WERI-Rb-1 (cell line): ENCODE results near the gene ASB1.

Source experiments
- DNase-seq: peaks from one replicate; pipeline ENCODE4 v3.0.0-alpha.2; 2020
- H3K27ac ChIP-seq: fragments of 250-450 bp; sonication (Bioruptor Pico); 2 replicates; pipeline ENCODE4 v1.5.1; 2020; ENCODE audit warnings: mild to moderate bottlenecking, moderate library complexity
- H3K27me3 ChIP-seq: fragments of 250-450 bp; sonication (Bioruptor Pico); 2 replicates; pipeline ENCODE4 v1.5.1; 2021; ENCODE audit warnings: mild to moderate bottlenecking, low read depth, moderate library complexity; ENCODE audit not compliant: insufficient read depth, severe bottlenecking
- H3K36me3 ChIP-seq: fragments of 250-450 bp; sonication (Bioruptor Pico); 2 replicates; pipeline ENCODE4 v1.5.1; 2020; ENCODE audit warnings: mild to moderate bottlenecking, moderate library complexity
- H3K4me3 ChIP-seq: 2 replicates; pipeline ENCODE4 v1.5.1; 2011; ENCODE audit warnings: low read depth, mild to moderate bottlenecking, control low read depth, low read length
- H3K9me3 ChIP-seq: fragments of 250-450 bp; sonication (Bioruptor Pico); 2 replicates; pipeline ENCODE4 v1.5.1; 2021; ENCODE audit warnings: mild to moderate bottlenecking, moderate library complexity; ENCODE audit not compliant: severe bottlenecking
- CTCF ChIP-seq: IDR thresholded peaks from 2 replicates; pipeline ENCODE4 v1.5.1; 2011; ENCODE audit warnings: low read depth, mild to moderate bottlenecking, control low read depth, inconsistent platforms, low read length

ASB1 gene

GRCh38 chr2:238388794-238389193 lies 37.9 kb upstream of the ASB1 start:
- DNase-seq, result no peak
- no peak for TF ChIP-seq CTCF

GRCh38 chr2:238389988-238390589 lies 36.6 kb upstream of the ASB1 start:
- H3K9me3 ChIP-seq, result no peaks in the 10 kb centered on the region
- TF ChIP-seq CTCF, result no peak
- H3K27ac ChIP-seq, result no peak overlapping the region
- no peak overlapping the region for H3K4me3 ChIP-seq
- H3K27me3 ChIP-seq, result no peaks in the 10 kb centered on the region
- no peak for DNase-seq
- H3K36me3 ChIP-seq, result no peaks in the 10 kb centered on the region

More at GRCh38 chr2:238388794-238389193, 37.9 kb upstream of the ASB1 start:
- Histone ChIP-seq H3K9me3 (no peaks in the 10 kb centered on the region), H3K36me3 (no peaks in the 10 kb centered on the region; the same call in 1 of the 2 replicates), H3K27ac (no peak overlapping the region), H3K27me3 (no peaks in the 10 kb centered on the region), H3K4me3 (no peak overlapping the region)

GRCh38 chr2:238391042-238391689 lies 35.6 kb upstream of the ASB1 start:
- H3K9me3 ChIP-seq, result no peaks in the 10 kb centered on the region
- no peaks in the 10 kb centered on the region for H3K27me3 ChIP-seq
- H3K27ac ChIP-seq, result no peak overlapping the region
- no peak overlapping the region for H3K4me3 ChIP-seq
- H3K36me3 ChIP-seq, result no peaks in the 10 kb centered on the region
- DNase-seq, result no peak
- no peak for TF ChIP-seq CTCF

GRCh38 chr2:238396663-238397062 lies 30.1 kb upstream of the ASB1 start:
- no peaks in the 10 kb centered on the region for H3K9me3 ChIP-seq
- peaks cover 8% of the 10 kb centered on the region for H3K36me3 ChIP-seq
- DNase-seq, result no peak
- TF ChIP-seq CTCF, result no peak
- H3K27me3 ChIP-seq, result no peaks in the 10 kb centered on the region
- no peak overlapping the region for H3K27ac ChIP-seq
- H3K4me3 ChIP-seq, result no peak overlapping the region

GRCh38 chr2:238397356-238397755 lies 29.4 kb upstream of the ASB1 start:
- Histone ChIP-seq H3K27ac (no peak overlapping the region), H3K9me3 (no peaks in the 10 kb centered on the region), H3K27me3 (no peaks in the 10 kb centered on the region), H3K36me3 (peaks cover 8% of the 10 kb centered on the region), H3K4me3 (no peak overlapping the region)
- no peak for TF ChIP-seq CTCF
- no peak for DNase-seq

- Histone ChIP-seq H3K27me3 (no peaks in the 10 kb centered on the region), H3K27ac (no peak overlapping the region), H3K4me3 (no peak overlapping the region), H3K36me3 (peaks cover 8% of the 10 kb centered on the region), H3K9me3 (no peaks in the 10 kb centered on the region)
- no peak for DNase-seq
- no peak for TF ChIP-seq CTCF
These were observed 28.1 kb upstream of the ASB1 start for GRCh38 chr2:238398577-238398976.
